ENCODE measurements around the gene KLF3. TPM values are rescaled to one million over a fixed set of nuclear protein-coding genes. Genes with fewer than 3 reads are reported as not detected.

KLF3 gene
- total RNA-seq, 4 donors from 2014 or later: 169 to 240 (median 223) TPM

GRCh38 chr4:38667085-38667893 is 3.3 kb downstream of the KLF3 start:
- DNase-seq (ENCODE audit: low spot score in 2 of 2): peak; percentile 84 to 92
- WGBS: 7% methylated on average over 11 of the region's 11 CpGs
- Histone ChIP-seq H3K9me3 (no peaks in the 10 kb centered on the region), H3K36me3 (no peaks in the 10 kb centered on the region), H3K27me3 (no peaks in the 10 kb centered on the region), H3K4me1 (peaks cover 55% of the 10 kb centered on the region), H3K4me3 (peak overlapping the region; percentile 99), H3K27ac (peak overlapping the region; percentile 100)
- peak; percentile 28 to 94 (median 84) for TF ChIP-seq POLR2AphosphoS5 (IDR thresholded peaks at IDR 0.05)
- TF ChIP-seq EP300 (IDR thresholded peaks at IDR 0.05): no peak
- TF ChIP-seq POLR2A (IDR thresholded peaks at IDR 0.05): peak in 1 of 2 donors; percentile 39

DNA sequence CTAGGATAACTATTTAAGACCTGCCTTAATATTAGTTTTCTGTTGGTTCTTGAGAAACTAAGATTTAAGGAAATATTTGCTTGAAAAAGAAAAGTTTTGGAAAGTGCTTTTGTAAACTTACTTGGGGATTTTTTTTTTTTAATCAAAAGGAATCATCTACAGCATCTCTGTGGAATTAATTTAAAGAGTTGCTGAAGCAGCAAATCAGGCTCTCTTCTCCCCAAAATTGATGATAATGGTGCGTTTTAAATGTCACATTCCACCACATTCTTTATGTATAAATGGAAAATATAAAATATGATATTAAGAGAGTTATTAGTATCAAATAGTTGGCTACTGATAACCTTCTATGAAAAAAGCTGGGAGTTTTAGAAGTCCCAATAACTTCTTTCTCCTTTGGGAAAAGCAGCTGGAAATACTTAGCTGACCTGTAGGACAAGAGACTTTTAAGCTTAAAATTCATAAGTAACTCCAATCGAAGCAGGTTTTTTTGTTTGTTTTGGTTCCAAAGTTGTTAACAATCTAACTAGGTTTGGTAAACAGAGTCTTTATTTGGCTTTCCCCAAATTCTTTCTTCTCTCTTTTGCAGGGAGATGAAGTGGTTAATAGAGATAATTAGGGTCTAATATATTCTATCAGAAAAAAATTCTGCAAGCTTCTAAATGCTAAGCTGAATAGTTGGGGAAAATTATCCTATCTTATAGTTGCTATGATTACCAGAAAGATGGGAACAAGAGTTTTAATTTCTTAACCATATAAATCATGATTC is 4.4 kb downstream of the KLF3 start:
- peak overlapping the region; percentile 100 for H3K27ac ChIP-seq
- peaks cover 60% of the 10 kb centered on the region for H3K4me1 ChIP-seq
- H3K4me3 ChIP-seq: peak overlapping the region; percentile 99
- no peaks in the 10 kb centered on the region for H3K36me3 ChIP-seq
- H3K27me3 ChIP-seq: no peaks in the 10 kb centered on the region
- no peak for TF ChIP-seq POLR2AphosphoS5 (IDR thresholded peaks at IDR 0.05)
- H3K9me3 ChIP-seq: no peaks in the 10 kb centered on the region
- 24% methylated on average over 2 of the region's 2 CpGs for WGBS
- no peak for DNase-seq (ENCODE audit: low spot score in 2 of 2)

GRCh38 chr4:38669208-38669607 is 5.2 kb downstream of the KLF3 start:
- TF ChIP-seq POLR2AphosphoS5 (IDR thresholded peaks at IDR 0.05) (no peak), CTCF (IDR thresholded peaks at IDR 0.05) (no peak), POLR2A (IDR thresholded peaks at IDR 0.05) (no peak), EP300 (IDR thresholded peaks at IDR 0.05) (no peak)
- H3K27me3 ChIP-seq: no peaks in the 10 kb centered on the region
- WGBS: 46% methylated on average over 3 of the region's 3 CpGs
- no peak for DNase-seq (ENCODE audit: low spot score in 2 of 2)
- H3K9me3 ChIP-seq: no peaks in the 10 kb centered on the region
- H3K4me3 ChIP-seq: peak overlapping the region; percentile 99
- H3K27ac ChIP-seq: peak overlapping the region; percentile 100
- H3K4me1 ChIP-seq: peaks cover 68% of the 10 kb centered on the region
- no peaks in the 10 kb centered on the region for H3K36me3 ChIP-seq

DNA sequence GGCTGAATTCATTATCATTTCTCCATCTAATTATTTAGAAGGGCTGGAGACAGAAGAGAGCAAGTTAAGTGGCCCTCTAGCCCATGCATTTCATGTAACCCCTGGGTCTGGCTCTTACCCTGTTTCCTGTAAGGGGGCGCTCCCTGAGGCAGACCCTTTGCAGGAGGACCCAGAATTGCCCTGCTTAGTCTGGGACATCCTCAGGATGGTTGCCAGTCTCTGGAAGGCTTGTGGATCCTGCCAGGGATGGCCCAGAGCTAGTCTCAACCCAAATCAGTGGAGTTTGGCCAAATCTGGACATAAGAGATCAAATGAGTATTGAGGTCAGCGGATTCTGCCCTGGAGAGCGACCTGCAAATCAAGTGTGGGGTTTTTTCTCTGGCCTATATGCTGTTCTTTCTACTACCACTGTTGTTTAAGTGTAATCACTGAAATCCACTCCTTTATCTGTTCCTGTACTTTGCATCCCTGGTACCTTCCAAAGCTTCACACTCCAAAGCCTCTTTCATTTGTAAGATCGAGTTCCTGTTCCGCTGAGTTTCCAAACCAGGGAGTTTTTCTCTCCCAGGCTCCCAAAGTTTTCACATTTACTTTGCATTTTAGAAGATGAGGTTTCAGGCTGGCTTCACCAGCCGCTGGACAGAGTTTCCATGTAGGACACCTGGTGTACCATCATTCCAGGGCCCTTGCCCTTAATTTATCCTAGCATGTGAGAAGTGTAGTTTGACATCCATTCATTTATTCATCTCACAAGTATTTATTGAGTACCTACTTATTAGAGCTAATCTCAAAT is 6.3 kb downstream of the KLF3 start:
- TF ChIP-seq EP300 (IDR thresholded peaks at IDR 0.05) (no peak), POLR2AphosphoS5 (IDR thresholded peaks at IDR 0.05) (no peak)
- Histone ChIP-seq H3K36me3 (no peaks in the 10 kb centered on the region), H3K4me1 (peaks cover 79% of the 10 kb centered on the region), H3K27me3 (no peaks in the 10 kb centered on the region), H3K4me3 (peak overlapping the region; percentile 29), H3K9me3 (no peaks in the 10 kb centered on the region), H3K27ac (peak overlapping the region; percentile 90)
- no peak for DNase-seq (ENCODE audit: low spot score in 2 of 2)
- WGBS: 56% methylated on average over 6 of the region's 6 CpGs

GRCh38 chr4:38670939-38671591 is 7.1 kb downstream of the KLF3 start:
- no peak for DNase-seq (ENCODE audit: low spot score in 2 of 2)
- TF ChIP-seq POLR2A (IDR thresholded peaks at IDR 0.05): no peak
- TF ChIP-seq POLR2AphosphoS5 (IDR thresholded peaks at IDR 0.05): no peak
- TF ChIP-seq EP300 (IDR thresholded peaks at IDR 0.05): no peak
- TF ChIP-seq CTCF (IDR thresholded peaks at IDR 0.05): no peak
- H3K4me1 ChIP-seq: peaks cover 86% of the 10 kb centered on the region
- WGBS: 38% methylated on average over 10 of the region's 10 CpGs
- no peaks in the 10 kb centered on the region for H3K27me3 ChIP-seq
- H3K27ac ChIP-seq: peak overlapping the region; percentile 90
- peak overlapping the region; percentile 29 for H3K4me3 ChIP-seq
- H3K9me3 ChIP-seq: no peaks in the 10 kb centered on the region
- no peaks in the 10 kb centered on the region for H3K36me3 ChIP-seq

GRCh38 chr4:38671592-38671940 is 7.6 kb downstream of the KLF3 start:
- no peaks in the 10 kb centered on the region for H3K27me3 ChIP-seq
- peak overlapping the region; percentile 29 for H3K4me3 ChIP-seq
- peaks cover 91% of the 10 kb centered on the region for H3K4me1 ChIP-seq
- TF ChIP-seq POLR2A (IDR thresholded peaks at IDR 0.05) (no peak), CTCF (IDR thresholded peaks at IDR 0.05) (no peak), POLR2AphosphoS5 (IDR thresholded peaks at IDR 0.05) (no peak), EP300 (IDR thresholded peaks at IDR 0.05) (no peak)
- H3K9me3 ChIP-seq: no peaks in the 10 kb centered on the region
- 45% methylated on average over 5 of the region's 5 CpGs for WGBS
- no peaks in the 10 kb centered on the region for H3K36me3 ChIP-seq
- DNase-seq (ENCODE audit: low spot score in 2 of 2): no peak
- H3K27ac ChIP-seq: peak overlapping the region; percentile 90
